Kidney (tissue), 14 donors: ENCODE results near the gene RECQL5. TPM values are rescaled to one million over a fixed set of nuclear protein-coding genes. Genes with fewer than 3 reads are reported as not detected.

ENCODE experiments used
- DNase-seq, 5 donors: peaks; one replicate each; pipeline ENCODE4 v3.0.0-alpha.2; 2013 to 2020
- FAIRE-seq: peaks from 2 replicates; lab custom pipeline; 2012; peaks lifted over from hg19 to GRCh38; lab: Jason Lieb, UNC
- H3K27ac ChIP-seq, 2 donors: one replicate each; pipeline ENCODE4 v1.7.0; 2013; ENCODE audit warnings: low read depth in 2 of 2, low read length in 2 of 2, inconsistent platforms in 1 of 2
- H3K27me3 ChIP-seq: one replicate; pipeline ENCODE4 v1.7.1; 2013; ENCODE audit warnings: low read length, inconsistent platforms; ENCODE audit not compliant: control insufficient read depth, insufficient read depth
- H3K36me3 ChIP-seq, 3 donors: one replicate each; pipeline versions ENCODE4 v1.7.0 to v1.7.1; 2013; ENCODE audit warnings: low read length in 3 of 3, control low read depth in 1 of 3, inconsistent platforms in 1 of 3; ENCODE audit not compliant: insufficient read depth in 3 of 3, control insufficient read depth in 2 of 3
- H3K4me1 ChIP-seq, 3 donors: one replicate each; pipeline versions ENCODE4 v1.7.0 to v1.7.1; 2013; ENCODE audit warnings: low read length in 3 of 3, inconsistent platforms in 1 of 3, low read depth in 1 of 3; ENCODE audit not compliant: control insufficient read depth in 2 of 3, insufficient read depth in 2 of 3
- H3K4me3 ChIP-seq, 3 donors: one replicate each; pipeline versions ENCODE4 v1.7.0 to v1.8.1; 2013; ENCODE audit warnings: low read length in 3 of 3, control low read depth in 1 of 3, inconsistent platforms in 1 of 3
- H3K9ac ChIP-seq, 3 donors: one replicate each; pipeline versions ENCODE4 v1.7.0 to v1.7.1; 2013; ENCODE audit warnings: low read length in 3 of 3, control low read depth in 1 of 3, inconsistent platforms in 1 of 3
- H3K9me3 ChIP-seq, 3 donors: one replicate each; pipeline versions ENCODE4 v1.7.0 to v1.7.1; 2013; ENCODE audit warnings: low read length in 3 of 3, control low read depth in 1 of 3, inconsistent platforms in 1 of 3; ENCODE audit not compliant: control insufficient read depth in 2 of 3, insufficient read depth in 1 of 3
- intact Hi-C: fragments of 100-400 bp; cut with DNase I; formaldehyde crosslinking; loops from one replicate; pipeline ENCODE4 v1.11.1; 2022
- polyA plus RNA-seq: library from polyadenylated mRNA; stranded (reverse); fragments of 350-450 nt; fragmentation: Illumina TruSeq; extraction: RNeasy Lipid Tissue Mini Kit (QIAGEN cat#74804); gene quantifications from one replicate; pipeline ENCODE4 v1.2.3, GENCODE V29; 2014; ENCODE audit warnings: low read depth, low replicate concordance; ENCODE audit not compliant: insufficient read depth
- total RNA-seq: library from RNA; stranded (reverse); fragmentation: NEBNext Ultra II Directional; extraction: Animal tissue kit (Norgen Biotek cat#: 25700); gene quantifications from one replicate; pipeline ENCODE4 v1.2.1, GENCODE V29; 2021
- TF ChIP-seq, protein P1 (sequence below): IDR thresholded peaks from 3 replicates; pipeline ENCODE4 v1.5.1; 2012; ENCODE audit warnings: mild to moderate bottlenecking, moderate library complexity, borderline replicate concordance; ENCODE audit not compliant: insufficient read depth; ENCODE audit errors: extremely low read depth
- donor health status: control.
- donor health status: control.
- donor health status: control.
- donor health status: control.
- donor health status: control.
- donor health status: DM: yes; HTN: yes; CAD: no.
- donor health status: Normal renal cell carcinoma (clear cell type).

RECQL5 gene
- total and polyA plus RNA-seq, 2 donors from 2014 or later = 40.0 to 51.6 TPM

DNA sequence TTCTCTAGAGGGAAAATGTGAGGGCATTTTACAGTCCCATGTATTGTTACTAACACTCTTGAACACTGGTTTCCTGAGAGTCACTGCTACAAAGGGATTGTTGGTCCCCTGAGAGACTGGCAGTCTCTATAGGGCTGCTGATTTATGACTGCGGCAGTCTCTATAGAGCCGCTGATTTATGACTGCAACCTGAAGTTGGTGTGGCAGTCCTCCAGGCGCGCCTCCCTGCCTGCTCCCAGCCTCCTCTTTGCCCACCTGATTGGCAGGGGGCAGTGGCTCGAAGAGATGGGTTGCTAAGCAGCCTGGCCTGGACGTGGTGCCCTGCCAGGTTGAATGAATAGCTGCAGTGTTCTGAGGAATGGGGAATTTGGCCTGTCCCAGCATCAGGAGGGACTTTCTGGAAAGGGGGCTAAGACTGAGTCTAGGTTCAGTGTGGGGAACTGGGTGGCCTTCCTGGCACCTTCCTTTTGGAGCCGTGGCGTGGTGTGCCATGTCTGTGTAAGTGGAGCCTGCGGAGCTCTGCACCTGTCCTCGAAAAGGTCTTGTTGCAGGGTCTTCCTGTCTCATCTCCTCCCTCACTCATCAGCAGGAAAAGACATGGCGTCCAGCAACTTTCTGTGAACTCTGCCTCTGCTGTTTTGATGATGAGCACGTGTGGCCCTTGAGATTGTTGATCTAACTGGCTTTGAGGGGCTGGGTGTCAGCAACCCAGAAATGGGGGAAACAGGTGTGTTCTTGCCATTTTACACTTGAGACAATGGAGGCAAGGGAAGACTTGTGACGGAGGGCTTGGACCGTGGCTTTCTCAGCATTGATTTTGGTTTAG is 25.1 kb upstream of the RECQL5 start:
- Histone ChIP-seq H3K9ac (no peak overlapping the region), H3K27me3 (no peaks in the 10 kb centered on the region), H3K4me1 (peaks cover 0 to 15% (median 5%) of the 10 kb centered on the region in 3 donors), H3K9me3 (no peaks in the 10 kb centered on the region), H3K4me3 (no peak overlapping the region), H3K27ac (no peak overlapping the region), H3K36me3 (peaks cover 0 to 12% (median 4%) of the 10 kb centered on the region in 3 donors)
- intact Hi-C loops = no loop called here
- FAIRE-seq (no peak), DNase-seq (no peak)
- TF ChIP-seq, protein P1, sequence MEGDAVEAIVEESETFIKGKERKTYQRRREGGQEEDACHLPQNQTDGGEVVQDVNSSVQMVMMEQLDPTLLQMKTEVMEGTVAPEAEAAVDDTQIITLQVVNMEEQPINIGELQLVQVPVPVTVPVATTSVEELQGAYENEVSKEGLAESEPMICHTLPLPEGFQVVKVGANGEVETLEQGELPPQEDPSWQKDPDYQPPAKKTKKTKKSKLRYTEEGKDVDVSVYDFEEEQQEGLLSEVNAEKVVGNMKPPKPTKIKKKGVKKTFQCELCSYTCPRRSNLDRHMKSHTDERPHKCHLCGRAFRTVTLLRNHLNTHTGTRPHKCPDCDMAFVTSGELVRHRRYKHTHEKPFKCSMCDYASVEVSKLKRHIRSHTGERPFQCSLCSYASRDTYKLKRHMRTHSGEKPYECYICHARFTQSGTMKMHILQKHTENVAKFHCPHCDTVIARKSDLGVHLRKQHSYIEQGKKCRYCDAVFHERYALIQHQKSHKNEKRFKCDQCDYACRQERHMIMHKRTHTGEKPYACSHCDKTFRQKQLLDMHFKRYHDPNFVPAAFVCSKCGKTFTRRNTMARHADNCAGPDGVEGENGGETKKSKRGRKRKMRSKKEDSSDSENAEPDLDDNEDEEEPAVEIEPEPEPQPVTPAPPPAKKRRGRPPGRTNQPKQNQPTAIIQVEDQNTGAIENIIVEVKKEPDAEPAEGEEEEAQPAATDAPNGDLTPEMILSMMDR = no peak

DNA sequence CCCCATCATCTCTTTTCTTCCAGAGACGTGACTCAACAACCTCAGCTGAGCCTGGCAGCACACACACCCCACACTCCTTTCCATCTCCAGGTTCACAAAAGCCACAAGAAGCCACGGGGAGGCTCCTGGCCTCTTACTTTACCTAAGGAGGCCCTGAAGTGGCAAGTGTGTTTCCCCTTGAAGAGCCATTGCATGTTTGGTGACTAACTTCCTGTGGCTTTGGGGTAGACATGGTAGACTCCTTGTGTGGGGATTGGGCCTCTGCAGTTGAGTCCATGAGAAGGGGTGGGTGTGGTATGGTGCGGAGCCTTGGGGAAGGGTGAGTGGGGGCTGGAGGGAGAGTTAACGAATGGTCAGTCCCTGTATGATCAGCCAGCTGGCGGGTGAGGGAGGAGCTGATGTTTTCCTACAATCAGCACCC is 24.4 kb upstream of the RECQL5 start:
- DNase-seq (no peak), FAIRE-seq (no peak)
- H3K27me3 ChIP-seq = no peaks in the 10 kb centered on the region
- peaks cover 0 to 12% (median 4%) of the 10 kb centered on the region in 3 donors for H3K36me3 ChIP-seq
- H3K4me3 ChIP-seq = no peak overlapping the region
- intact Hi-C loops = no loop called here
- TF ChIP-seq, protein P1 = no peak
- H3K9ac ChIP-seq = no peak overlapping the region
- H3K9me3 ChIP-seq = no peaks in the 10 kb centered on the region
- no peak overlapping the region for H3K27ac ChIP-seq
- H3K4me1 ChIP-seq = peaks cover 0 to 15% (median 4%) of the 10 kb centered on the region in 3 donors

DNA sequence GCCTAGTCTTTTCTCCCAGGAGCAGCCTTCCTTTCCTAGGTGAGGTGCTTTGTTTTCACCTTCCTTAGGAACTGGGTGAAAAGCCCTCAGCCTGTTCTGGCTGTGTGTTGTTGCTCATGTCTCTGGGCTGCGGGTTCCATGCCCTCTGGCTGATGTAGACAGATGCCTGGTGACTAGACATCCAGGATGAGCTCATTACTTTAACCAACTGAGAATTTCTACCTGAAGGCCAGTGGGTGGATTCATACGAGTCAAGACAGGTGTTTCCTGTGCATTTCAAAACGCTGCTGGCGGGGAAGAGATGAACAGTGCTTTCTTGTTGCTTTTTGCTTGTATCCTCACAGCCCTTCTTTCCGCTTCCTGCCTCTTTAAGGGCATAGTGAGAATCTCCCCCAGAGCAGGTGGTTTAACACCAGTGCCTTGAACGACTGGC is 22.5 kb upstream of the RECQL5 start:
- TF ChIP-seq, protein P1 = no peak
- Histone ChIP-seq H3K9me3 (no peaks in the 10 kb centered on the region), H3K36me3 (peaks cover 0 to 8% (median 3%) of the 10 kb centered on the region in 3 donors), H3K9ac (no peak overlapping the region), H3K27me3 (no peaks in the 10 kb centered on the region), H3K4me3 (no peak overlapping the region), H3K4me1 (peaks cover 0 to 19% (median 7%) of the 10 kb centered on the region in 3 donors), H3K27ac (no peak overlapping the region)
- intact Hi-C loops = loop anchor here (10.0 kb wide), 1 partner anchor 45 kb away; no protein-coding TSS in a partner anchor
- DNase-seq = peak in 1 of 5 donors; percentile 17
- FAIRE-seq = no peak
